ENCODE results near the gene HELZ2.
A peak's percentile ranks its signal among the peaks of the same experiment; 100 is the strongest.
"Not testable (repeated sequence)": the region's sequence is repeated elsewhere in the genome, so short reads cannot be mapped to it uniquely, and the experiment has no call there.

The HELZ2 gene

GRCh38 chr20:63565021-63565698 is 8.9 kb downstream of the HELZ2 start:
- no peak for DNase-seq (ENCODE audit: low spot score)

GRCh38 chr20:63564036-63564810 is 9.8 kb downstream of the HELZ2 start:
- DNase-seq (ENCODE audit: low spot score): no peak

- no peak for DNase-seq (ENCODE audit: low spot score)
Measured at GRCh38 chr20:63563225-63563935, 10.7 kb downstream of the HELZ2 start.

- DNase-seq (ENCODE audit: low spot score): no peak
Measured at GRCh38 chr20:63562461-63563224, 11.4 kb downstream of the HELZ2 start.

GRCh38 chr20:63561624-63562396 is 12.2 kb downstream of the HELZ2 start:
- no peak for DNase-seq (ENCODE audit: low spot score)

GRCh38 chr20:63560856-63561609 is 13.0 kb downstream of the HELZ2 start:
- no peak for DNase-seq (ENCODE audit: low spot score)

GRCh38 chr20:63560333-63560805 is 13.7 kb downstream of the HELZ2 start:
- no peak for DNase-seq (ENCODE audit: low spot score)

- not testable (repeated sequence) for DNase-seq (ENCODE audit: low spot score)
Measured at GRCh38 chr20:63559485-63560332, 14.3 kb downstream of the HELZ2 start.

- no peak for DNase-seq (ENCODE audit: low spot score)
Measured at GRCh38 chr20:63558804-63559484, 15.1 kb downstream of the HELZ2 start.

GRCh38 chr20:63557481-63557891 is 16.6 kb downstream of the HELZ2 start:
- no peak for DNase-seq (ENCODE audit: low spot score)

- no peak for DNase-seq (ENCODE audit: low spot score)
Measured at GRCh38 chr20:63556873-63557478, 17.1 kb downstream of the HELZ2 start.

GRCh38 chr20:63555661-63556381 is 18.2 kb downstream of the HELZ2 start:
- no peak for DNase-seq (ENCODE audit: low spot score)

- no peak for DNase-seq (ENCODE audit: low spot score)
Measured at GRCh38 chr20:63554361-63555278, 19.4 kb downstream of the HELZ2 start.

- no peak for DNase-seq (ENCODE audit: low spot score)
Measured at GRCh38 chr20:63553933-63554290, 20.1 kb downstream of the HELZ2 start, which contains the start of gene FNDC11. Gene FNDC11 (plus strand): TSS chr20:63554159. CDS start chr20:63555664, 1,505 bp downstream.

- DNase-seq (ENCODE audit: low spot score): peak; percentile 37
Measured at GRCh38 chr20:63553251-63553932, 20.6 kb downstream of the HELZ2 start.

Measured in RKO (cell line).